Fibroblast of pulmonary artery (primary cell): Measurements from ENCODE around the gene NCOA4.

Experiments used
- DNase-seq: peaks from one replicate; pipeline ENCODE4 v3.0.0-alpha.2; 2010; ENCODE audit warnings: low read depth
- H3K4me3 ChIP-seq: replicated peaks from 2 replicates; pipeline ENCODE4 v1.5.1; 2011; ENCODE audit warnings: low read depth, mild to moderate bottlenecking, control low read depth, low read length, moderate library complexity
- CTCF ChIP-seq: IDR thresholded peaks from 2 replicates; pipeline ENCODE4 v1.5.1; 2011; ENCODE audit warnings: mild to moderate bottlenecking, control low read depth, low read length, inconsistent platforms; ENCODE audit errors: missing control alignments

NCOA4 gene

GRCh38 chr10:46030091-46030937 is at the start of gene NCOA4:
Gene NCOA4, minus strand, starts transcription at chr10:46030623. Its CDS starts 13,943 bp downstream, at chr10:46016680.
- TF ChIP-seq CTCF, result peak; percentile 76

GRCh38 chr10:46079831-46080585 is 49.6 kb upstream of the NCOA4 start:
- DNase-seq, result no peak
- TF ChIP-seq CTCF, result no peak
- no peak overlapping the region for H3K4me3 ChIP-seq

More at GRCh38 chr10:46030091-46030937, at the start of gene NCOA4:
- DNase-seq, result peak; percentile 99
- H3K4me3 ChIP-seq, result peak within 1 kb of the TSS; percentile 89

- no peak for DNase-seq
- no peak for TF ChIP-seq CTCF
- no peak overlapping the region for H3K4me3 ChIP-seq
Observed at GRCh38 chr10:46077731-46078413, 47.4 kb upstream of the NCOA4 start.

- no peak for TF ChIP-seq CTCF
- DNase-seq, result peak; percentile 23
- H3K4me3 ChIP-seq, result no peak overlapping the region
Observed at GRCh38 chr10:46077141-46077554, 46.7 kb upstream of the NCOA4 start.

GRCh38 chr10:46075869-46076268 is 45.4 kb upstream of the NCOA4 start:
- no peak for TF ChIP-seq CTCF
- H3K4me3 ChIP-seq, result no peak overlapping the region
- DNase-seq, result no peak

GRCh38 chr10:46074196-46074946 is 43.9 kb upstream of the NCOA4 start:
- no peak for DNase-seq
- no peak for TF ChIP-seq CTCF
- no peak overlapping the region for H3K4me3 ChIP-seq
